Measurements from ENCODE around the gene DCAF17. TPM values are rescaled to one million over a fixed set of nuclear protein-coding genes. Genes with fewer than 3 reads are reported as not detected.
"Not testable (repeated sequence)": the region's sequence is repeated elsewhere in the genome, so short reads cannot be mapped to it uniquely, and the experiment has no call there.

Gene DCAF17
- polyA plus RNA-seq, 1 donor: 21.8 TPM

GRCh38 chr2:171410101-171410500 lies 23.9 kb upstream of the DCAF17 start:
- Histone ChIP-seq H3K27ac (ENCODE audit: low read length) (no peak overlapping the region), H3K4me3 (ENCODE audit: low read length) (no peak overlapping the region), H3K9me3 (ENCODE audit: control insufficient read depth, low read depth, low read length) (no peaks in the 10 kb centered on the region), H3K36me3 (ENCODE audit: control insufficient read depth, insufficient read depth, low read length) (no peaks in the 10 kb centered on the region), H3K27me3 (ENCODE audit: control insufficient read depth, insufficient read depth, low read length) (no peaks in the 10 kb centered on the region), H3K4me1 (ENCODE audit: control insufficient read depth, insufficient read depth, low read length) (no peaks in the 10 kb centered on the region)
- WGBS (ENCODE audit: insufficient coverage, low lambda C conversion rate): 60% methylated on average over 1 of the region's 4 CpGs
- no peak for DNase-seq

GRCh38 chr2:171410624-171411023 lies 23.4 kb upstream of the DCAF17 start:
- no peaks in the 10 kb centered on the region for H3K4me1 ChIP-seq (ENCODE audit: control insufficient read depth, insufficient read depth, low read length)
- no peaks in the 10 kb centered on the region for H3K36me3 ChIP-seq (ENCODE audit: control insufficient read depth, insufficient read depth, low read length)
- no peaks in the 10 kb centered on the region for H3K27me3 ChIP-seq (ENCODE audit: control insufficient read depth, insufficient read depth, low read length)
- H3K4me3 ChIP-seq (ENCODE audit: low read length): no peak overlapping the region
- H3K9me3 ChIP-seq (ENCODE audit: control insufficient read depth, low read depth, low read length): no peaks in the 10 kb centered on the region
- DNase-seq: no peak
- H3K27ac ChIP-seq (ENCODE audit: low read length): no peak overlapping the region

- Histone ChIP-seq H3K4me3 (ENCODE audit: low read length) (no peak overlapping the region), H3K36me3 (ENCODE audit: control insufficient read depth, insufficient read depth, low read length) (no peaks in the 10 kb centered on the region), H3K4me1 (ENCODE audit: control insufficient read depth, insufficient read depth, low read length) (no peaks in the 10 kb centered on the region), H3K27me3 (ENCODE audit: control insufficient read depth, insufficient read depth, low read length) (no peaks in the 10 kb centered on the region), H3K9me3 (ENCODE audit: control insufficient read depth, low read depth, low read length) (no peaks in the 10 kb centered on the region), H3K27ac (ENCODE audit: low read length) (no peak overlapping the region)
- WGBS (ENCODE audit: insufficient coverage, low lambda C conversion rate): 57% methylated on average over 1 of the region's 1 CpG
- no peak for DNase-seq
These were observed 22.8 kb upstream of the DCAF17 start for GRCh38 chr2:171411214-171411613.

- Histone ChIP-seq H3K27ac (ENCODE audit: low read length) (no peak overlapping the region), H3K4me3 (ENCODE audit: low read length) (no peak overlapping the region), H3K27me3 (ENCODE audit: control insufficient read depth, insufficient read depth, low read length) (no peaks in the 10 kb centered on the region), H3K9me3 (ENCODE audit: control insufficient read depth, low read depth, low read length) (no peaks in the 10 kb centered on the region), H3K4me1 (ENCODE audit: control insufficient read depth, insufficient read depth, low read length) (no peaks in the 10 kb centered on the region), H3K36me3 (ENCODE audit: control insufficient read depth, insufficient read depth, low read length) (no peaks in the 10 kb centered on the region)
- DNase-seq: no peak
- WGBS (ENCODE audit: insufficient coverage, low lambda C conversion rate): no CpG with 5 or more reads among the region's 2 CpGs
These were observed 22.1 kb upstream of the DCAF17 start for GRCh38 chr2:171411791-171412483.

- DNase-seq: no peak
- Histone ChIP-seq H3K4me1 (ENCODE audit: control insufficient read depth, insufficient read depth, low read length) (no peaks in the 10 kb centered on the region), H3K27ac (ENCODE audit: low read length) (no peak overlapping the region), H3K9me3 (ENCODE audit: control insufficient read depth, low read depth, low read length) (no peaks in the 10 kb centered on the region), H3K36me3 (ENCODE audit: control insufficient read depth, insufficient read depth, low read length) (no peaks in the 10 kb centered on the region), H3K4me3 (ENCODE audit: low read length) (no peak overlapping the region), H3K27me3 (ENCODE audit: control insufficient read depth, insufficient read depth, low read length) (no peaks in the 10 kb centered on the region)
- no CpG with 5 or more reads among the region's 2 CpGs for WGBS (ENCODE audit: insufficient coverage, low lambda C conversion rate)
These were observed 21.4 kb upstream of the DCAF17 start for GRCh38 chr2:171412571-171413175.

GRCh38 chr2:171414645-171415044 lies 19.4 kb upstream of the DCAF17 start:
- not testable (repeated sequence) for H3K4me1 ChIP-seq (ENCODE audit: control insufficient read depth, insufficient read depth, low read length); H3K36me3 ChIP-seq (ENCODE audit: control insufficient read depth, insufficient read depth, low read length); H3K27me3 ChIP-seq (ENCODE audit: control insufficient read depth, insufficient read depth, low read length); H3K27ac ChIP-seq (ENCODE audit: low read length); H3K4me3 ChIP-seq (ENCODE audit: low read length); DNase-seq; H3K9me3 ChIP-seq (ENCODE audit: control insufficient read depth, low read depth, low read length)
- WGBS (ENCODE audit: insufficient coverage, low lambda C conversion rate): no CpG with 5 or more reads among the region's 4 CpGs

GRCh38 chr2:171416009-171416926 lies 17.8 kb upstream of the DCAF17 start:
- Histone ChIP-seq H3K4me3 (ENCODE audit: low read length) (no peak overlapping the region), H3K36me3 (ENCODE audit: control insufficient read depth, insufficient read depth, low read length) (no peaks in the 10 kb centered on the region), H3K27ac (ENCODE audit: low read length) (peak overlapping the region; percentile 62), H3K4me1 (ENCODE audit: control insufficient read depth, insufficient read depth, low read length) (peaks cover 7% of the 10 kb centered on the region), H3K27me3 (ENCODE audit: control insufficient read depth, insufficient read depth, low read length) (no peaks in the 10 kb centered on the region), H3K9me3 (ENCODE audit: control insufficient read depth, low read depth, low read length) (no peaks in the 10 kb centered on the region)
- DNase-seq: peak; percentile 93 to 94
- WGBS (ENCODE audit: insufficient coverage, low lambda C conversion rate): no CpG with 5 or more reads among the region's 7 CpGs

GRCh38 chr2:171419333-171419732 lies 14.7 kb upstream of the DCAF17 start:
- DNase-seq: peak; percentile 24 to 69
- Histone ChIP-seq H3K4me1 (ENCODE audit: control insufficient read depth, insufficient read depth, low read length) (peaks cover 7% of the 10 kb centered on the region), H3K9me3 (ENCODE audit: control insufficient read depth, low read depth, low read length) (peaks cover 7% of the 10 kb centered on the region), H3K27me3 (ENCODE audit: control insufficient read depth, insufficient read depth, low read length) (no peaks in the 10 kb centered on the region), H3K36me3 (ENCODE audit: control insufficient read depth, insufficient read depth, low read length) (no peaks in the 10 kb centered on the region), H3K4me3 (ENCODE audit: low read length) (no peak overlapping the region), H3K27ac (ENCODE audit: low read length) (peak overlapping the region; percentile 13)
- WGBS (ENCODE audit: insufficient coverage, low lambda C conversion rate): 0% methylated on average over 1 of the region's 2 CpGs

- Histone ChIP-seq H3K27ac (ENCODE audit: low read length) (no peak overlapping the region), H3K4me3 (ENCODE audit: low read length) (no peak overlapping the region), H3K27me3 (ENCODE audit: control insufficient read depth, insufficient read depth, low read length) (no peaks in the 10 kb centered on the region), H3K4me1 (ENCODE audit: control insufficient read depth, insufficient read depth, low read length) (peaks cover 7% of the 10 kb centered on the region), H3K9me3 (ENCODE audit: control insufficient read depth, low read depth, low read length) (peaks cover 7% of the 10 kb centered on the region), H3K36me3 (ENCODE audit: control insufficient read depth, insufficient read depth, low read length) (no peaks in the 10 kb centered on the region)
- 100% methylated on average over 1 of the region's 3 CpGs for WGBS (ENCODE audit: insufficient coverage, low lambda C conversion rate)
- no peak for DNase-seq
These were observed 13.1 kb upstream of the DCAF17 start for GRCh38 chr2:171420728-171421563.
